Choroid plexus epithelial cell (primary cell): Measurements from ENCODE around the gene TBXAS1.

Experiments used
- DNase-seq: peaks from one replicate; pipeline ENCODE4 v3.0.0-alpha.2; 2010; ENCODE audit warnings: low read depth
- H3K4me3 ChIP-seq: 2 replicates; pipeline ENCODE4 v1.5.1; 2011; ENCODE audit warnings: low read depth, mild to moderate bottlenecking, control low read depth, low read length, moderate library complexity
- TF ChIP-seq, protein P1 (sequence below): conservative IDR thresholded peaks from 2 replicates; pipeline ENCODE4 v1.5.1; 2011; ENCODE audit warnings: low read depth, mild to moderate bottlenecking, control low read depth, inconsistent platforms, low read length, moderate library complexity

The TBXAS1 gene

DNA sequence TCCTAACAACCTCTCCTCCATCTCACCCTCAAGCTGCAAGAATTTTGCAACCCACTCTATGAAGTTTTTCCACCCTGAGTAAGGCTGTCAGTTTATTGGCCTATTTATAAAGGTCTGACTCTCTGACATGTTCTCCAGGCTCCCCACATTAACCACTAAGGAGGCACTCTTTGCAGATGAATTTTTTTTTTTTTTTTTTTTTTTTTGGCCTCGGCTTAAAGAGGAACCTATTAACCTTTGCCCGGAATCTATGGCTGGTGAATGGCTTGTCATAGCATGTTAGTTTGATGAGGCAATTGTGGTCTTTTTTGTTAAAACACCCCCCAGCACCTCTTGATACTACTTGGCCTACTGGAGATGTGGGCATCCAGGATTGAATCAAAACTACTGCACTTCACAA is 57.1 kb downstream of the TBXAS1 start:
- no peak for DNase-seq
- H3K4me3 ChIP-seq, result no peak overlapping the region
- TF ChIP-seq, protein P1, sequence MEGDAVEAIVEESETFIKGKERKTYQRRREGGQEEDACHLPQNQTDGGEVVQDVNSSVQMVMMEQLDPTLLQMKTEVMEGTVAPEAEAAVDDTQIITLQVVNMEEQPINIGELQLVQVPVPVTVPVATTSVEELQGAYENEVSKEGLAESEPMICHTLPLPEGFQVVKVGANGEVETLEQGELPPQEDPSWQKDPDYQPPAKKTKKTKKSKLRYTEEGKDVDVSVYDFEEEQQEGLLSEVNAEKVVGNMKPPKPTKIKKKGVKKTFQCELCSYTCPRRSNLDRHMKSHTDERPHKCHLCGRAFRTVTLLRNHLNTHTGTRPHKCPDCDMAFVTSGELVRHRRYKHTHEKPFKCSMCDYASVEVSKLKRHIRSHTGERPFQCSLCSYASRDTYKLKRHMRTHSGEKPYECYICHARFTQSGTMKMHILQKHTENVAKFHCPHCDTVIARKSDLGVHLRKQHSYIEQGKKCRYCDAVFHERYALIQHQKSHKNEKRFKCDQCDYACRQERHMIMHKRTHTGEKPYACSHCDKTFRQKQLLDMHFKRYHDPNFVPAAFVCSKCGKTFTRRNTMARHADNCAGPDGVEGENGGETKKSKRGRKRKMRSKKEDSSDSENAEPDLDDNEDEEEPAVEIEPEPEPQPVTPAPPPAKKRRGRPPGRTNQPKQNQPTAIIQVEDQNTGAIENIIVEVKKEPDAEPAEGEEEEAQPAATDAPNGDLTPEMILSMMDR, result no peak

DNA sequence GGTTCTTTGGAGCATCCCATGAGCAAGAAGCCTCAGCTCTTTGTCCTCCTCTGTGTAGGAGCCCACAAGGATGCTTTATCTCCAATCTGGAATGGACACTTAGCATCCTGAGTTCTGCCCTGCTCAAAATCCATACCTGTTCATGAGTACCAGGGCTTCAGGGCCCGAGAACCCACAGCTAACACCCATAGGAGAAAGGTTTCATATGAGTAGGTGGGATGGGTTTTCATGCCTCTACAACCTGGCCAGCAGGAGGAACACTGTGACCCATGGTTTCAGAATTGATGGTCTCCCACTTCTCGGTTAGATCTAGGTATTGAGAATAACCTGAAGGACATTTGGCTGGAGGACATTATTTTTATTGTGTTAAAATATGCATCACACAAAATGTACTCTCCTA is 57.8 kb downstream of the TBXAS1 start:
- no peak overlapping the region for H3K4me3 ChIP-seq
- no peak for DNase-seq
- TF ChIP-seq, protein P1, result no peak

DNA sequence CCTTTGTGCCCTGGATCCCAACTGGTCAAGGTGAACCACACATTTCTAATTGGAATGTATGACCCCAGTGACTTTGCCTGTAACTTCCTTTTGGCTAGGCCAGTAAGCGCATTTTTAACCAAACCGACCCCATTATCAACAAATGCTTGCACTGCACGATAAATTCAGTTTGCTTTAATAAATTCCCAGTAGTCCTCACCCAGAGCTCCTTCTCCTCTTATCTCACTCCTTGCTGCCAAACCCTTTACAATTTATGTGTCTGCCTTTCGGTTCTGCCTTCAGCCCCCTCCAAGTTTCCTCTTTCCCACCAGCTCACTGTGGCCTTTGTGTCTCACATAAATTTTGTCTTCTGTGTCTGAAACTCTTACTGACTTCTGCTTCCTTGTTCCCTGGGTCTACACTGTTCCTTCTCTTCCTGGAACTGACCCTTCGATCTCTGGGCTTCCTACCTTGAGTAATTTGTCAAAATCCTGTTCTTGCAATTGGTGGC is 59.0 kb downstream of the TBXAS1 start:
- H3K4me3 ChIP-seq, result no peak overlapping the region
- TF ChIP-seq, protein P1, result no peak
- DNase-seq, result no peak

- no peak for DNase-seq
- TF ChIP-seq, protein P1, result no peak
- H3K4me3 ChIP-seq, result no peak overlapping the region
These were observed 60.3 kb downstream of the TBXAS1 start for GRCh38 chr7:139889186-139889871.

- no peak for DNase-seq
- TF ChIP-seq, protein P1, result no peak
- no peak overlapping the region for H3K4me3 ChIP-seq
These were observed 64.4 kb downstream of the TBXAS1 start for GRCh38 chr7:139893461-139893860.

GRCh38 chr7:139893999-139894398 is 64.9 kb downstream of the TBXAS1 start:
- no peak overlapping the region for H3K4me3 ChIP-seq
- no peak for DNase-seq
- TF ChIP-seq, protein P1, result no peak
